Endometrial microvascular endothelial cells (primary cell): ENCODE results near the gene DHX40. TPM values are rescaled to one million over a fixed set of nuclear protein-coding genes. Genes with fewer than 3 reads are reported as not detected.

Experiments
- in situ Hi-C: cut with HindIII; loops from 2 replicates; pipeline ENCODE4 v1.10.0; 2017; ENCODE audit warnings: low sequenced_read_pairs, low pct_unique_long_range_greater_than_20kb; ENCODE audit errors: inconsistent ontology term
- total RNA-seq: library from RNA; depleted of rRNA; stranded (reverse); fragments of >200 nt; gene quantifications from one replicate; pipeline ENCODE4 v1.2.3, GENCODE V29; 2015; ENCODE audit errors: inconsistent ontology term

DHX40 gene
- total RNA-seq, 1 donor from 2014 or later: 42.8 TPM

DNA sequence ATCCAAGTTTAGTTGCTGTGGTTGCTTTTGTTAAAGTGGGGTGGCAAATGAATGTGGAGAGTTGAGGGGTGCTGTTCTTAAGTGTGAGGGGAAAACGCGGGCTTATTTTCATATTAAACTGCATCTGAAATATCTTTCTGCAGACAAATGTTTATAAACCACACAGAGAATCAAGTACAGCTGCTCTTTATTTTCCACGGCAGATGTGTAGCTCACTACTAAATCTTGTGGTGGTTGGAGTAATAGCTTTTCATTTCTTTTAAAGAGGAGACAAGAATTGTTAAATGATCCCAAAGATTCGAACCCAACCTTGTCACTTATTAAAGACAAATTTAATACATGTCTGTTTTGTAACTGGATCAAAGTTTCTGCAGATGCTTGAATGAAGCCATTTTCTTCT lies 56.4 kb downstream of the DHX40 start:
- in situ Hi-C loops: no loop called here

GRCh38 chr17:59623151-59623550 lies 57.7 kb downstream of the DHX40 start:
- in situ Hi-C loops: no loop called here

DNA sequence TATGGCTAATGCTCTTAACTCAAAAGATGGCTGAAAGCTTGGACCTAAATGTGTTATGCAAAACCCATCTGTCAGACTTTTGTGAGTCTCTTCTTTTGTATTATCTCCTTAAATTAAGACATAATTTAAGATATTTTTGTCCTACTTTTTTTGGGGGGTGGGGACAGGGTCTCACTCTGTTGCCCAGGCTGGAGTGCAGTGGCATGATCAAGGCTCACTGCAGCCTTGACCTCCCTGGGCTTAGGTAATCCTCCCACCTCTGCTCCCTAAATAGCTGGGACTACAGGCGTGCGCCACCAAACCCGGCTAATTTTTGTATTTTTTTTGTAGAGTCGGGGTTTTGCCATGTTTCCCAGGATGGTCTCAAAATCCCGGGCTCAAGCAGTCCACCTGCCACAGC lies 61.3 kb downstream of the DHX40 start:
- in situ Hi-C loops: no loop called here

DNA sequence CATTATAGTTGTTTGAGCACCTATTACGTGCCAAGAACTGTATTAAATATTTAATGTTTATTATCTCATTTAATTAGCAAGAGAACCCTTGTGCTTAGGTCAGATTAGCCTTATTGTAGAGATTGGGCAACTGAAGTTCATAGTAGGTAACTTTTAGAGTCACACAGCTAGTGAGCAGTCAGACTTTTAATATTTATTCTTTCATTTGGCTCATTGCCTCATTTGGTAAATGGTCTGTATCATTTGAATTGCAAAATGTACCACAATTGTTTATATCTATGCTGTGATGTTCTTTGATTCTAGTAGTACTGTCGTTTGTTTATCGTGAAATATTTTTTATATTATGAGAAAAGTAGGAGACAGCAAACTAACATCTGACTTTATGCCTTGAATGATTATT lies 61.9 kb downstream of the DHX40 start:
- in situ Hi-C loops: no loop called here

DNA sequence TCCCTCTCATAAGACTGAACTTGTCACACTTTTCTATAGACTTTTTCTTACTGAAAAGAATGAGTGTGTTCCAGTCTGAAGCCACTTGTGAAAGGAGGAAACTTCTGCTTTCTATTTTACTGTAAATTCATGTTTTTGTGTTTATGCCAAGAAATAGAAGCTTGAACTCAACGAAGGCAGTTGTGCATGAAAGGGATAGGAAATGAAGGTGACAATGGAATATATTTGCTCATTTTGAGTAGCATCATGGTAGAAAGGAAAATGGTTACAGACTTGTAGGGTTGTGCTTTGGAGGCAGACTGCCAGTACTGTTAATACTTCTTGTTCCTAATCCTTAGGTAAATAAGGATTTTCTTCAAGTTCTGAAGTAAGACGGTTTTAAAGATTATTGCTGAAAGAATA lies 62.4 kb downstream of the DHX40 start:
- in situ Hi-C loops: no loop called here

- in situ Hi-C loops: no loop called here
These were observed 63.8 kb downstream of the DHX40 start for GRCh38 chr17:59629174-59629573.

GRCh38 chr17:59631276-59631675 lies 65.9 kb downstream of the DHX40 start:
- in situ Hi-C loops: no loop called here

DNA sequence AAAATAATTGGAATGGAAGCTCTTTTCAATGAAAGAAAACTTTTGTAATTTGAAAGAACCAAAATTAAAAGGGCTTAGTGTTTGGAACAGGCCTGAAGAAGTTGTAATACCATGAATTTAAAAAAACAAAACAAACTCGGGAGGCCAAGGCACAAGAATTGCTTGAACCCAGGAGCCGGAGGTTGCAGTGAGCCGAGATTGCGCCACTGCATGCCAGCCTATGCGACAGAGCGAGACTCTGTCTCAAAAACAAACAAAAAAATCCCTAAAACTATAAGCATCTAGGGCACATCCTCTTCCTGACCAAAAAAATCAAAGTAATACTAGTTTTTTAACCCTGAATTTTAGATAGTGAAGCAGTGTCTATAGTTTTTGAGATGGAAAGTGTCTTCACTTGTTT lies 67.0 kb downstream of the DHX40 start:
- in situ Hi-C loops: no loop called here

GRCh38 chr17:59633658-59634359 lies 68.4 kb downstream of the DHX40 start:
- in situ Hi-C loops: no loop called here

DNA sequence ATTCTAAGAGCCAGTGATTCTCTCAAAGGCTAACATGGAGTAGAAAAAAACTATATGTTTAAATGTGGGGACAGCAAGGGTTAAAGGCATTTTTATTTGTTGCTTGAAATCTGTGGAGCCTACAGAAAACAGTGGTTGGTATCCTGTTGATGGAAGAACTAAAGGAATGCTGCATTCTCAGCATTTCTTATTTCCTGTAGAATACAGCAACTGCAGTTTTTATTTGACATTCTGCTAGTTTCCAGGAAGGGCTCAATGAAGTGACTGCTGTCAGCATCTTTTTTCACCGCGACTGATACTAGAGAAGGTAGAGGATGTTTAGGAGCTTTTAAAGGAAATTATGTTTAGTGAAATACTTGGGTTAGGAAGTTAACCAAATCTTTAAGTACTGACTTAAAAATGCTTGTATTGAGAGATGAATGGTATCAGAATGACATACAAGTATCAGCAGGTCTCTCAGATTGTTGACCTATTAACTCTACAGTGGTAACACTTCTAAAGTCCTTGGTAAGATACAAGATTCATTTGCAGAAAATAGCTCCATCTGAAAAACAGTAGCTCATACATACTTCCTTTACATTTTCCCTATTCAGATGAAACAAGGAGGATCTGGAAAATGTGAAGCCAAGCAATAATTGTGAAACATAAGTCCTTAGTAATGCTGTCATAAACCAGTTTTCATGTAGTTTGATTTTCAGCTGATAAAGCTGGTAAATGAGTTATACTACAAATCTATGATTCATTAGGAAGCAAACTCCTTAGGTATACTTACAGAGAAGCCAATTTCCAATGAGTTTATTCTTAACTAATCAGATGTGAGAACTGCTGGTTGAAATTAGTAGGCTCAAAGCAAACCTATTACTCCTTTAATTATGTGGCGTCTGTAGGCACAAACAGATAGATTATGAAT lies 69.5 kb downstream of the DHX40 start:
- in situ Hi-C loops: no loop called here

DNA sequence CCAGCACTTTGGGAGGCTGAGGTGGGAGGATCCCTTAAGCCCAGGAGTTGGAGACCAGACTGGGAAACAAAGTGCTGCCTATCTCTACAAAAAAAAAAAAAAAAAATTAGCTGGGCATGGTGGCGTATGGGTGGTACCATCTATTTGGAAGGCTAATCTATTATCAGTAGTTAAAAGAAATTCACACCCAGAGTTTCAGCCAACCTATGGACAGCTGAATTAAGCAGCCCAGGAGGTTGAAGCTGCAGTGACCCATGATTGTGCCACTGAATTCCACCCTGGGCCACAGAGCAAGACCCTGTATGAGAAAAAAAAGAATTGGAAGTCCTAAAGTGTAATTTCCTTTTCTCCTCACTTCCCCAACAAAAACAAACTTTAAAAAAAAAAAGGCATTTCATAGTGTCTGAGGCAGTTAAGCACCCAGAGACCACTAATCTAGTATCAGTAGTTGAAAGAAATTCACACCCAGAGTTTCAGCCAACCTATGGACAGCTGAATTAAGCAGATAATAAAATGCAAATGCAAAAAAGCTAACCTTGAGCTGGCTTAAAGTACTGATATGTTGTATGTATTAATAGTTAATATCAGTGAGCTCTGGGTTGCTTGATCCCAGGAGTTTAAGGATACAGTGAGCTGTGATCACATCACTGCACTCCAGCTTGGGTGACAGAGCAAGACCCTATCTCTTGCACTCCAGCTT lies 72.4 kb downstream of the DHX40 start:
- in situ Hi-C loops: no loop called here

DNA sequence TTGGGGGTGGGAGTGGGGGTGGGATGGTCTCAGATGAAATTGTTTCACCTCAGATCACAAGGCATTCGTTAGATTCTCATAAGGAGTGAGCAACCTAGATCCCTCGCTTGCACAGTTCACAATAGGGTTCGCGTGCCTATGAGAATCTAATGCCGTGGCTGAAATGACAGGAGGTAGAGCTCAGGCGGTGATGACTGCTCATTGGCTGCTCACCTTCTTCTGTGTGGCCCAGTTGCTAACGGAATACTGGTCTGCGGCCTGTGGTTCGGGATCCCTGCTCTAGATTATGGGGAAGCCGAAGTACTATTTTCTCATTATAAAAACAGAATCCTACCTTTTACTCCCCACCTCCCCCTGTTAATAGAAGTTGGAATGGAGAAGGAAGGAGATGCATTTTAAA lies 73.1 kb downstream of the DHX40 start:
- in situ Hi-C loops: no loop called here

DNA sequence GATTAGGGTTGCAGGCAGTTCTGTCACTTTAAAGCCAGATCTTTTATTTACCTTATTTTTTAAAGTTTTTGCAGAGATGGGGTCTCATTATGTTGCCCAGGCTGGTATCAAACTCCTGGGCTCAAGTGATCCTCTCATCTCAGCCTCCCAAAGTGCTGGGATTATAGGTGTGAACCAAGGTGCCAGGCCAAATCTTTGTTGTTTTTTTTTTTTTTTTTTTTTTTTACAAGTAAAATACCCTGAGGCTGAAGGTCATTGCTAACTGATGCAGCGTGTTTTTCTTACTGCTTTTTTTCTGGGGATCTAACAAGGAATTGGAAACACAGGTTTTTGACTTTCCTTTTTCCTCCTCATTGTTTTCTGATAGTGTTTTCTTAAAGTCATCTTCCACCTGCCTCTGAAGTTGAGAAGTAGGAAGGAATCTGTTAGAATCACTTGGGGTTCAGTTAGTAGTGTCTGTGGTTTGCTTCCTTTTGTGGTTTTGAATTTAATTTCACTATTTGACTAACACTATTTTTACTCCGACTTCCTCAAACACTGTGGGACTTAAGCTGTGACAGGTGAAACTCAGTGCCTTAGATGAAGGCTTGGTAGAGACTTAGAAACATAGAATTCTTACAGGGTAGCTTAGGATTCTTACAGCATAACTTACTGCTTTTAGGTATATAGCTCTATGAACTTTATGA lies 76.5 kb downstream of the DHX40 start:
- in situ Hi-C loops: no loop called here

- in situ Hi-C loops: no loop called here
These were observed 77.2 kb downstream of the DHX40 start for GRCh38 chr17:59642565-59642964.

DNA sequence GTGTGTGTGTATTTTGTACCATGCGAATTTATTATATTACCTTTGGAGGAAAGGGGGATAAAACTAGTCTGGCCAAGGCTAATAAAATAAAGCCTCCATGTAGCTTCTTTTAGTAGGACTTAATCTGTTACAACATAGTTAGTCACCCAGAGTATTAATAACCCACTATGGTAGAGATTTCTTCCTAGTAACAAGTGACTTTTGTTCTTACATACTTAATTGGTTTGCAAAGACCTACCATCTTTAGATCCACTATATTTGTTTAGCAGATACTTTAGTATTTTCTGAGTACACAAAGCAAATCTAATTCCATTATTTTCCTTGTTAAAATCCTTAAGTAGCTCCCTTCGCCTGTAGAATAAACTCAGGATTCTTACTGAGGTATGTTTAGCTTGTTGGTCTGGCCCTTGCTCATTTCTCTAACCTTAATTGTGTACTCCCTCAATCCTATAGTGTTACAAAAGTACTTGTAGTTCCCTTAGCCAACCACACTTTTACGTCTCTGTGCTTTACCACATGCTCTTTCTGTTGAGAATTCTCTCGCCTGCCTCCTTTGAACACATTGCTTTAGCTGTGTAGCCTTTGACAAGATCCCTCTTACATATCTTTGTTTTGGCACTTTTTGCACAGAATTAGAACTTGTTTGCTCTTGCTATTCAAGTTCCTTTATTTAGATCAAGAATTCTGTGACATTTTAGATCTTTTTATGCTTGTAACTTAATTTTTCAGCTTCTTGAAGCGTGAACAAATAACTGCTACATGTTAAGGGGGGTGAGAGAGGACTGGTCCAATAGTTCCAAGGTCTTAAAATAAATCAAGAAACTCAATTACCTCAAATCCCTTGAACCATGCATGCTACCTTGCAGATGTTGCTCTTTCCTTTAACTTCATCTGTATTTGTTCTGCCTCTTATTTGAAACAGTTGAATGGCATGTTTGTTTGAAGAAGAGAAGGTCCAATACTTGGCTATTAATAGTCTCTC lies 78.0 kb downstream of the DHX40 start:
- in situ Hi-C loops: no loop called here

DNA sequence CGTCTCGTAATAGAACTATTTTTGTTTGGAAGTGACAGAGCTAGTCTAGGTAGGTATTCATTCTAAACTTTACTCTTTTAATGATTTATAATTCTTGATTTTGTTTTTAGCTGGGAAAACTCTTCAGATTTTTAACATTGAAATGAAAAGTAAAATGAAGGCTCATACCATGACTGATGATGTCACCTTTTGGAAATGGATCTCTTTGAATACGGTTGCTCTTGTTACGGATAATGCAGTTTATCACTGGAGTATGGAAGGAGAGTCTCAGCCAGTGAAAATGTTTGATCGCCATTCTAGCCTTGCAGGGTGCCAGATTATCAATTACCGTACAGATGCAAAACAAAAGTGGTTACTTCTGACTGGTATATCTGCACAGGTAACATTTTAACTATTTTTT lies 81.9 kb downstream of the DHX40 start:
- in situ Hi-C loops: no loop called here

GRCh38 chr17:59649886-59650285 lies 84.5 kb downstream of the DHX40 start:
- in situ Hi-C loops: no loop called here

- in situ Hi-C loops: no loop called here
These were observed 85.2 kb downstream of the DHX40 start for GRCh38 chr17:59650642-59651041.
